GM19372 (cell line): ENCODE measurements around the gene SARS2.
"Not testable (repeated sequence)": the region's sequence is repeated elsewhere in the genome, so short reads cannot be mapped to it uniquely, and the experiment has no call there.

ENCODE experiments used
- ATAC-seq: cut with Tn5 transposase; IDR thresholded peaks from one replicate; pipeline ENCODE4 v1.9.1; 2021; ENCODE audit warnings: mild to moderate bottlenecking, low read depth, moderate library complexity; ENCODE audit not compliant: unreplicated experiment

Gene SARS2

GRCh38 chr19:38898788-38899446, 31.6 kb downstream of the SARS2 start:
- no peak for ATAC-seq

- no peak for ATAC-seq
Observed at GRCh38 chr19:38894968-38895367, 35.6 kb downstream of the SARS2 start.

- ATAC-seq: no peak
Observed at GRCh38 chr19:38893341-38893771, 37.2 kb downstream of the SARS2 start.

- ATAC-seq: no peak
Observed at GRCh38 chr19:38892841-38893240, 37.7 kb downstream of the SARS2 start.

- no peak for ATAC-seq
Observed at GRCh38 chr19:38891771-38892170, 38.8 kb downstream of the SARS2 start.

- no peak for ATAC-seq
Observed at GRCh38 chr19:38890686-38891085, 39.9 kb downstream of the SARS2 start.

- ATAC-seq: no peak
Observed at GRCh38 chr19:38889803-38890202, 40.8 kb downstream of the SARS2 start.

- no peak for ATAC-seq
Observed at GRCh38 chr19:38888876-38889275, 41.7 kb downstream of the SARS2 start.

- ATAC-seq: not testable (repeated sequence)
Observed at GRCh38 chr19:38884691-38885090, 45.9 kb downstream of the SARS2 start.

- ATAC-seq: no peak
Observed at GRCh38 chr19:38883286-38883685, 47.3 kb downstream of the SARS2 start.

GRCh38 chr19:38880882-38881609, 49.5 kb downstream of the SARS2 start:
- no peak for ATAC-seq

- ATAC-seq: no peak
Observed at GRCh38 chr19:38880076-38880881, 50.3 kb downstream of the SARS2 start.

GRCh38 chr19:38879400-38879751, 51.2 kb downstream of the SARS2 start:
- ATAC-seq: no peak

GRCh38 chr19:38878575-38879399, 51.8 kb downstream of the SARS2 start:
- no peak for ATAC-seq

GRCh38 chr19:38877781-38878574, 52.6 kb downstream of the SARS2 start, which contains the start of gene RINL:
Gene RINL, minus strand, starts transcription at chr19:38878275. Its CDS starts 1,533 bp downstream, at chr19:38876742.
- no peak for ATAC-seq

GRCh38 chr19:38875656-38876395, 54.7 kb downstream of the SARS2 start:
- no peak for ATAC-seq

GRCh38 chr19:38873400-38873799, 57.2 kb downstream of the SARS2 start:
- ATAC-seq: not testable (repeated sequence)

GRCh38 chr19:38870612-38871011, 60.0 kb downstream of the SARS2 start:
- no peak for ATAC-seq
